HG03103 (cell line): ENCODE results near the gene KRT2.

Source experiments
- ATAC-seq: cut with Tn5 transposase; IDR thresholded peaks from one replicate; pipeline ENCODE4 v1.9.1; 2021; ENCODE audit warnings: low read depth; ENCODE audit not compliant: unreplicated experiment

The KRT2 gene

GRCh38 chr12:52622349-52622748, 29.7 kb downstream of the KRT2 start:
- ATAC-seq: no peak

- ATAC-seq: no peak
These were observed 33.1 kb downstream of the KRT2 start for GRCh38 chr12:52618866-52619265.

- no peak for ATAC-seq
These were observed 33.8 kb downstream of the KRT2 start, which contains the start of gene KRT73 for GRCh38 chr12:52618216-52618615. Gene KRT73, minus strand, starts transcription at chr12:52618559. Its CDS starts 35 bp downstream, at chr12:52618524.

GRCh38 chr12:52617403-52617785, 34.6 kb downstream of the KRT2 start:
- ATAC-seq: no peak

- no peak for ATAC-seq
These were observed 35.2 kb downstream of the KRT2 start for GRCh38 chr12:52616680-52617402.

- ATAC-seq: no peak
These were observed 36.1 kb downstream of the KRT2 start for GRCh38 chr12:52615912-52616311.

GRCh38 chr12:52615208-52615868, 36.7 kb downstream of the KRT2 start:
- no peak for ATAC-seq

GRCh38 chr12:52614381-52615207, 37.4 kb downstream of the KRT2 start:
- no peak for ATAC-seq

- no peak for ATAC-seq
These were observed 38.5 kb downstream of the KRT2 start for GRCh38 chr12:52613384-52614030.

- no peak for ATAC-seq
These were observed 39.3 kb downstream of the KRT2 start for GRCh38 chr12:52612431-52613383.

- ATAC-seq: no peak
These were observed 40.9 kb downstream of the KRT2 start for GRCh38 chr12:52611080-52611468.

GRCh38 chr12:52608826-52609630, 43.0 kb downstream of the KRT2 start:
- no peak for ATAC-seq

- no peak for ATAC-seq
These were observed 43.9 kb downstream of the KRT2 start for GRCh38 chr12:52608161-52608560.

GRCh38 chr12:52607314-52607713, 44.7 kb downstream of the KRT2 start:
- no peak for ATAC-seq

GRCh38 chr12:52606581-52607218, 45.3 kb downstream of the KRT2 start:
- no peak for ATAC-seq

GRCh38 chr12:52606096-52606495, 45.9 kb downstream of the KRT2 start:
- ATAC-seq: no peak

GRCh38 chr12:52605542-52605941, 46.5 kb downstream of the KRT2 start:
- ATAC-seq: no peak

GRCh38 chr12:52604859-52605258, 47.2 kb downstream of the KRT2 start:
- ATAC-seq: no peak
